Esophagus muscularis mucosa (tissue), 3 donors: ENCODE measurements around the gene METTL6.

ENCODE experiments used
- POLR2A ChIP-seq: fragments of 450-650 bp; IDR thresholded peaks from one replicate; pipeline ENCODE4 v1.6.1; 2017; ENCODE audit warnings: antibody characterized with exemption, moderate library complexity, mild to moderate bottlenecking, low read depth
- TF ChIP-seq, protein P1 (sequence below), 3 experiments: fragments of 200-600 bp in 2 of 3; fragments of 450-650 bp in 1 of 3; sonication (generic) in 2 of 3; IDR thresholded peaks; one replicate each; pipeline ENCODE4 v1.5.1; 2017 to 2019; ENCODE audit warnings: antibody characterized with exemption in 3 of 3, mild to moderate bottlenecking in 2 of 3, moderate library complexity in 1 of 3

DNA sequence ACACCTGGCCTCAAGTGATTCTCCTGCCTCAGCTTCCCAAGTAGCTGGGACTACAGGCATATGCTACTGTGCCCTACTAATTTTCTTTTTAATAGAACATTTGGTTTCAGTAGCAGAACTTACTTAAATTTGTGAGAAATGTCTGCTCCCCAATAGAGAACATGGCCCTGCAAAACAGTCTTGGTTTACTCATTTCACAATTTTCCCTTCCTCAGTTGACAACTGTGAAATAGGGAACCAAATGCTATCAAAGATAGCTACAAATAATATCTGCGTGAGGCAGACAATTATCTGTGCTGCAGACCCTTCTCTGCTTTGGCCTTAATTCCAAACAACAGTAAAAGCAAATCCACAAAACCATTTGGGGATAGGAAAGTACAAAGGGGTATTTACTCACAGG is 22.6 kb downstream of the METTL6 start:
- TF ChIP-seq, protein P1, sequence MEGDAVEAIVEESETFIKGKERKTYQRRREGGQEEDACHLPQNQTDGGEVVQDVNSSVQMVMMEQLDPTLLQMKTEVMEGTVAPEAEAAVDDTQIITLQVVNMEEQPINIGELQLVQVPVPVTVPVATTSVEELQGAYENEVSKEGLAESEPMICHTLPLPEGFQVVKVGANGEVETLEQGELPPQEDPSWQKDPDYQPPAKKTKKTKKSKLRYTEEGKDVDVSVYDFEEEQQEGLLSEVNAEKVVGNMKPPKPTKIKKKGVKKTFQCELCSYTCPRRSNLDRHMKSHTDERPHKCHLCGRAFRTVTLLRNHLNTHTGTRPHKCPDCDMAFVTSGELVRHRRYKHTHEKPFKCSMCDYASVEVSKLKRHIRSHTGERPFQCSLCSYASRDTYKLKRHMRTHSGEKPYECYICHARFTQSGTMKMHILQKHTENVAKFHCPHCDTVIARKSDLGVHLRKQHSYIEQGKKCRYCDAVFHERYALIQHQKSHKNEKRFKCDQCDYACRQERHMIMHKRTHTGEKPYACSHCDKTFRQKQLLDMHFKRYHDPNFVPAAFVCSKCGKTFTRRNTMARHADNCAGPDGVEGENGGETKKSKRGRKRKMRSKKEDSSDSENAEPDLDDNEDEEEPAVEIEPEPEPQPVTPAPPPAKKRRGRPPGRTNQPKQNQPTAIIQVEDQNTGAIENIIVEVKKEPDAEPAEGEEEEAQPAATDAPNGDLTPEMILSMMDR (IDR thresholded peaks at IDR 0.05): no peak
- TF ChIP-seq POLR2A: no peak
